Small intestine (tissue), 7 donors: Measurements from ENCODE around the gene CWC15. TPM values are rescaled to one million over a fixed set of nuclear protein-coding genes. Genes with fewer than 3 reads are reported as not detected.

ENCODE experiments used
- DNase-seq, 2 donors: peaks; one replicate each; pipeline versions ENCODE4 v3.0.0 to v3.0.0-alpha.2; 2013
- FAIRE-seq: peaks from 2 replicates; lab custom pipeline; 2012; peaks lifted over from hg19 to GRCh38; lab: Jason Lieb, UNC
- H3K27ac ChIP-seq, 3 donors: one replicate each; pipeline ENCODE4 v1.5.1; 2013; ENCODE audit warnings: low read length in 2 of 3, mild to moderate bottlenecking in 2 of 3, control low read depth in 1 of 3, inconsistent platforms in 1 of 3, low read depth in 1 of 3, moderate library complexity in 1 of 3
- H3K27me3 ChIP-seq, 3 donors: one replicate each; pipeline ENCODE4 v1.6.1; 2013; ENCODE audit warnings: low read length in 3 of 3, inconsistent platforms in 1 of 3; ENCODE audit not compliant: control insufficient read depth in 3 of 3, insufficient read depth in 3 of 3
- H3K36me3 ChIP-seq, 3 donors: one replicate each; pipeline ENCODE4 v1.6.1; 2013; ENCODE audit warnings: low read length in 3 of 3, inconsistent platforms in 1 of 3, low read depth in 1 of 3, mild to moderate bottlenecking in 1 of 3, moderate library complexity in 1 of 3; ENCODE audit not compliant: control insufficient read depth in 3 of 3, insufficient read depth in 2 of 3
- H3K4me1 ChIP-seq, 3 donors: one replicate each; pipeline ENCODE4 v1.6.1; 2013; ENCODE audit warnings: low read length in 2 of 3, inconsistent platforms in 1 of 3, low read depth in 1 of 3, mild to moderate bottlenecking in 1 of 3, moderate library complexity in 1 of 3; ENCODE audit not compliant: control insufficient read depth in 3 of 3, insufficient read depth in 2 of 3
- H3K4me3 ChIP-seq, 3 donors: one replicate each; pipeline ENCODE4 v1.5.1; 2013; ENCODE audit warnings: low read length in 3 of 3, control low read depth in 1 of 3, inconsistent platforms in 1 of 3, low read depth in 1 of 3, mild to moderate bottlenecking in 1 of 3, moderate library complexity in 1 of 3
- H3K9me3 ChIP-seq, 2 donors: one replicate each; pipeline ENCODE4 v1.6.1; 2013; ENCODE audit warnings: low read depth in 1 of 2, low read length in 1 of 2; ENCODE audit not compliant: control insufficient read depth in 2 of 2, insufficient read depth in 1 of 2
- WGBS, 3 donors: extraction: QIAGEN DNeasy Blood & Tissue Kit; methylation state at CpG; one replicate each; pipeline ENCODE4 v1.1.7; 2013; 5-methylcytosine and 5-hydroxymethylcytosine counted together
- polyA plus RNA-seq, 4 donors: library from polyadenylated mRNA; stranded (reverse) in 3 of 4; unstranded in 1 of 4; fragments of 200-250 nt in 3 of 4; fragments of 120-200 nt in 1 of 4; gene quantifications; one replicate each; pipeline versions ENCODE4 v1.2.1 to v1.2.3, GENCODE V29; 2013
- donor health status: healthy with polysubstance abuse.
- donor health status: control.
- donor health status: control.
- donor health status: Bipolar disorder and iron deficiency.
- donor health status: healthy.

The CWC15 gene
- polyA plus RNA-seq, 4 donors = 44.5 to 78.9 (median 55.8) TPM

DNA sequence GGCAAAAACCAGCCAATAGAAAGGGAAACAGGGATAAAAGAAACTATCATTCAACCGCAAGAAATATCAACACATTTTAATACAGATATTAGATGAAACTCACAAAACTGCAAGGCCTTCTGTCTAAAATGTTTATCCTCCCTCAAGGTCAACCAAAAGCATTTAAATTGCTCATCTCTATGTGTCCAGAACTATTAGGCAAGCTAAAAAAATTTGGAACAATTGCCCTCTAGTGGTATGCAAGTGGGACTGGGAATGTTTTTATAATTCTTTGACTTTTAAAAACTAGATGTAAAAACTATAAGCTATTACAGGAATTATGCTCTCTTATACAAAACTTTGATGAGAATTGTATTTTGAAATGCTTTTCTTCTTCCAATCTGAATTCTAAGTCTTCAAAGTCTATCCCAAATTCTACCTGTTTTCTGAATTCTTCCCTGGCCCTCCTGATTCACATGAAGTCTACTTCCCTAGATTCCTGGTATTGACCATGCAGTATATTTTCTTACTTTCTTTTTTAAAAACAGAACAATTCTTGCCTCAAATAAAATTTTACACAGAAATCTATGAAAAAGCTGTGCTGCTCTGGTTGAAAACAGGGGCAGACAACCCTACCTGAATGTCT, 4.9 kb downstream of the CWC15 start:
- FAIRE-seq (no peak), DNase-seq (no peak)
- Histone ChIP-seq H3K27me3 (no peaks in the 10 kb centered on the region), H3K9me3 (no peaks in the 10 kb centered on the region), H3K4me1 (peaks cover 0 to 3% (median 3%) of the 10 kb centered on the region in 3 donors), H3K4me3 (no peak overlapping the region), H3K27ac (no peak overlapping the region), H3K36me3 (peaks cover 14 to 25% (median 16%) of the 10 kb centered on the region in 3 donors)
- 94 to 98% (median 96%) methylated on average over 1 of the region's 1 CpG for WGBS, 3 donors

- WGBS, 3 donors = 70 to 87% (median 74%) methylated on average over 4 of the region's 4 CpGs
- H3K36me3 ChIP-seq = peaks cover 10 to 21% (median 17%) of the 10 kb centered on the region in 3 donors
- H3K27ac ChIP-seq = no peak overlapping the region
- H3K9me3 ChIP-seq = no peaks in the 10 kb centered on the region
- no peak for FAIRE-seq
- H3K4me1 ChIP-seq = peaks cover 0 to 2% (median 0%) of the 10 kb centered on the region in 3 donors
- no peak overlapping the region for H3K4me3 ChIP-seq
- no peaks in the 10 kb centered on the region for H3K27me3 ChIP-seq
- DNase-seq = no peak
Measured at GRCh38 chr11:94964934-94965333, 8.4 kb downstream of the CWC15 start.

- 88 to 97% (median 96%) methylated on average over 1 of the region's 1 CpG for WGBS, 3 donors
- H3K4me3 ChIP-seq = no peak overlapping the region
- H3K9me3 ChIP-seq = no peaks in the 10 kb centered on the region
- H3K4me1 ChIP-seq = peaks cover 0 to 2% (median 0%) of the 10 kb centered on the region in 3 donors
- H3K27me3 ChIP-seq = no peaks in the 10 kb centered on the region
- peaks cover 12 to 23% (median 16%) of the 10 kb centered on the region in 3 donors for H3K36me3 ChIP-seq
- DNase-seq = no peak
- no peak overlapping the region for H3K27ac ChIP-seq
- FAIRE-seq = no peak
Measured at GRCh38 chr11:94961255-94961654, 12.1 kb downstream of the CWC15 start.

DNA sequence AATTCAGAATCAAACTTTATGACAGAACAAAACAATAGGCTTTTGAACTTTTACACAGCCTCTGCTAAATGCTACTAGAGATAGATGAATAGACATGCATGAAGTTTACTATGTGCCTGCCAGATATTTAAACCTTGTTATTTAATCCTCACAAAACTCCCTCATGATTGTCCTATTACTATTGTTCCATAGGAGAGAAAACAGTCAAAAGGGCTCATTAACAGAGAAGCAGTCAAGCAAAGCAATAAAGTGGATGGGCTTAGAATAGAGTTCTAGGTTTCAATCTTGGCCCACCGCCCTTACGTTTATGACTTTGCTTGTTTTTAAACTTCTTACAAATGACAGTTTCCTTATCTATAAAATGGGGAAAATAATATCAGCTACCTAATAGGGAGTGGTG, 12.9 kb downstream of the CWC15 start:
- 28 to 66% (median 51%) methylated on average over 2 of the region's 2 CpGs for WGBS, 3 donors
- DNase-seq = no peak
- Histone ChIP-seq H3K27me3 (no peaks in the 10 kb centered on the region), H3K27ac (no peak overlapping the region), H3K9me3 (no peaks in the 10 kb centered on the region), H3K4me1 (peaks cover 0 to 2% (median 0%) of the 10 kb centered on the region in 3 donors), H3K4me3 (no peak overlapping the region), H3K36me3 (peaks cover 8 to 21% (median 10%) of the 10 kb centered on the region in 3 donors)
- FAIRE-seq = no peak

- H3K4me1 ChIP-seq = peaks cover 0 to 2% (median 0%) of the 10 kb centered on the region in 3 donors
- DNase-seq (no peak), FAIRE-seq (no peak)
- no peaks in the 10 kb centered on the region for H3K9me3 ChIP-seq
- H3K36me3 ChIP-seq = peaks cover 2 to 15% (median 3%) of the 10 kb centered on the region in 3 donors
- 83 to 90% (median 84%) methylated on average over 2 of the region's 2 CpGs for WGBS, 3 donors
- H3K4me3 ChIP-seq = no peak overlapping the region
- no peaks in the 10 kb centered on the region for H3K27me3 ChIP-seq
- no peak overlapping the region for H3K27ac ChIP-seq
Measured at GRCh38 chr11:94959179-94959578, 14.2 kb downstream of the CWC15 start.

DNA sequence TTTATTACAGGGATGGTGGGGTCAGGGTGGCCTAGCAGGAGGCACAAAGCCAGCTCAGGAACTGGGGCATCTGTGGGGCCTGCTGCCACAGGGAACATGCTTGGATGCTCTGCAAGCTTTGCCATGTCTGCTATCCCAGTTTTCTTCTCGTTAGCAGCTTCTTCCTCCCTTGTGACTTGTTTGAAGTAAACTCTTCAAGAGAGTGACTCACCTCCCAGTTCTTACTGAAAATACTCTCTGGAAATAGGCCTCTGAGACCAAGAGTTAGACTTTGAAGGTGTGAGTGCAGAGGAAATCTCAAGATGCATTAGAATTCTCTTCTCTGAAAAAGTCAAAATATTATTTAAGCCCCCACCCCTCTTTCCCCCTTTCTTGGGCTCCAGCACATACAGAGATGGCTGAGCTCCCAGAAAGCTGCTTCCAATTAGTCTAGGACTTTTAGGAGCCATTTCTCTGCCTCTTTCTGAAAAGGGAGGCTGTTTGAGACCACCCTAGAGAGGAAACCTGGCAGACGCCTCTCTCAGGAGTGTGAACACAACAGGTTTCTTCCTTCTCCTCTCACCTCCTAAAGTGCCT, 15.1 kb downstream of the CWC15 start:
- no peak for FAIRE-seq
- 63 to 70% (median 63%) methylated on average over 2 of the region's 2 CpGs for WGBS, 3 donors
- Histone ChIP-seq H3K9me3 (no peaks in the 10 kb centered on the region), H3K4me3 (no peak overlapping the region), H3K4me1 (peaks cover 0 to 2% (median 0%) of the 10 kb centered on the region in 3 donors), H3K36me3 (peaks cover 0 to 15% (median 2%) of the 10 kb centered on the region in 3 donors), H3K27ac (no peak overlapping the region), H3K27me3 (no peaks in the 10 kb centered on the region)
- no peak for DNase-seq

GRCh38 chr11:94956963-94957362, 16.4 kb downstream of the CWC15 start:
- Histone ChIP-seq H3K36me3 (peaks cover 0 to 15% (median 2%) of the 10 kb centered on the region in 3 donors), H3K27ac (no peak overlapping the region), H3K4me1 (peaks cover 0 to 2% (median 0%) of the 10 kb centered on the region in 3 donors), H3K9me3 (no peaks in the 10 kb centered on the region), H3K27me3 (no peaks in the 10 kb centered on the region), H3K4me3 (no peak overlapping the region)
- WGBS, 3 donors = 52 to 63% (median 60%) methylated on average over 4 of the region's 4 CpGs
- no peak for FAIRE-seq
- no peak for DNase-seq

DNA sequence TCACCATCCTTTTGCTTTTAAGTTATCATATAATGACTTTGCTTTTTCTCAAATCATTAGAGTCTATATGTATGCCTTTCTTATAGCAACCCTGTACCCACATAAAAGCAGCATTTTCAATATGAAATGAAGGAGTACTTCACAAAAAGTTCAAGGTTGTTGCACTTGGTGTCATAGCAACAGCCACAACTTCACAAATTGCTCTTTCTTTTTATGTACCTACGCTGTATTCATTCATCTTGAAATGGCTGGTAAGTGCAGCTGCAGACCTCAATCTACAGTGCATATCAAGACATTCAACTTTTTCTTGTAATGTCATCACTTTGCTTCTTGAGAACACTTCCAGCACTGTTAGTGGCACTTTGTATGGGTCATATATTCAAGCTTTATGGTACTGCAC, 18.6 kb downstream of the CWC15 start:
- no peak for FAIRE-seq
- H3K9me3 ChIP-seq = no peaks in the 10 kb centered on the region
- H3K4me3 ChIP-seq = no peak overlapping the region
- 62 to 71% (median 71%) methylated on average over 1 of the region's 1 CpG for WGBS, 3 donors
- no peaks in the 10 kb centered on the region for H3K4me1 ChIP-seq
- H3K27ac ChIP-seq = no peak overlapping the region
- H3K27me3 ChIP-seq = no peaks in the 10 kb centered on the region
- peaks cover 0 to 9% (median 2%) of the 10 kb centered on the region in 3 donors for H3K36me3 ChIP-seq
- no peak for DNase-seq
